K562 (cell line): Measurements from ENCODE around the gene ABCG1. TPM values are rescaled to one million over a fixed set of nuclear protein-coding genes. Genes with fewer than 3 reads are reported as not detected.

Source experiments
- ATAC-seq: fragments of 200-7000 bp; cut with Tn5 transposase; 3 replicates; pipeline ENCODE4 v1.9.1; 2020; ENCODE audit warnings: moderate library complexity
- BruUV-seq: library from RNA; stranded (reverse); fragments of 400-500 nt; replicated peaks from 2 replicates; lab custom pipeline; 2021; lab: Mats Ljungman, UMichigan
- CTCF ChIA-PET: fragments of 300-600 bp; formaldehyde crosslinking; extraction: SDS; loops from one replicate; lab custom pipeline; 2021; ENCODE audit warnings: low intra/inter-chr PET ratio; lab: Yijun Ruan, JAX
- POLR2A ChIA-PET: fragments of 300-600, 350-650 bp; sonication (Branson Sonifier 250); formaldehyde crosslinking; extraction: SDS; loops from one replicate; lab custom pipeline; 2021; ENCODE audit warnings: antibody characterized with exemption, inconsistent platforms; lab: Yijun Ruan, JAX
- DNase-seq, 4 experiments: peaks; one replicate each; pipeline versions ENCODE4 v3.0.0 to v3.0.0-alpha.2; 2011 to 2018; ENCODE audit warnings: low spot score in 3 of 4, mixed read lengths in 3 of 4; ENCODE audit errors: extremely low read depth in 1 of 4
- FAIRE-seq: peaks from 2 replicates; lab custom pipeline; 2011; peaks lifted over from hg19 to GRCh38; lab: Jason Lieb, UNC
- H2AFZ ChIP-seq: 2 replicates; pipeline ENCODE4 v1.6.0; 2011; ENCODE audit warnings: low read depth, low read length, control low read depth, inconsistent platforms
- H3K27ac ChIP-seq: fragments of 200-600 bp; 3 replicates; pipeline ENCODE4 v1.8.0; 2011; ENCODE audit warnings: low read depth, mild to moderate bottlenecking, control low read depth, inconsistent platforms, low read length, moderate library complexity, mixed read lengths; ENCODE audit errors: extremely low read depth
- H3K27me3 ChIP-seq, 2 experiments: fragments of 300-600 bp in 1 of 2; 2 replicates in 1 of 2; 3 replicates in 1 of 2; pipeline versions ENCODE4 v1.6.0 to v1.8.0; 2011; ENCODE audit warnings: inconsistent platforms in 2 of 2, low read length in 2 of 2, mild to moderate bottlenecking in 1 of 2, mixed read lengths in 1 of 2, moderate library complexity in 1 of 2; ENCODE audit not compliant: control insufficient read depth in 2 of 2, insufficient read depth in 2 of 2
- H3K36me3 ChIP-seq: fragments of 300-600 bp; 3 replicates; pipeline ENCODE4 v1.8.0; 2011; ENCODE audit warnings: mild to moderate bottlenecking, low read length, inconsistent platforms; ENCODE audit not compliant: control insufficient read depth, insufficient read depth
- H3K4me1 ChIP-seq, 2 experiments: fragments of 200-600 bp in 1 of 2; replicated peaks in 1 of 2; 2 replicates in 1 of 2; 3 replicates in 1 of 2; pipeline versions ENCODE4 v1.5.1 to v1.8.0; 2011; ENCODE audit warnings: inconsistent platforms in 2 of 2, low read length in 2 of 2, mild to moderate bottlenecking in 1 of 2, mixed read lengths in 1 of 2, moderate library complexity in 1 of 2; ENCODE audit not compliant: control insufficient read depth in 2 of 2, insufficient read depth in 2 of 2
- H3K4me2 ChIP-seq: 2 replicates; pipeline ENCODE4 v1.6.1; 2011; ENCODE audit warnings: low read length, control low read depth, inconsistent platforms, mixed read lengths; ENCODE audit not compliant: insufficient read depth
- H3K4me3 ChIP-seq: fragments of 200-600 bp; sonication (generic), shearing (Covaris generic); 2 replicates; pipeline ENCODE4 v1.5.1; 2016; ENCODE audit warnings: control low read depth, inconsistent platforms
- H3K79me2 ChIP-seq: fragments of 200-600 bp; 3 replicates; pipeline ENCODE4 v1.8.0; 2011; ENCODE audit warnings: low read length, inconsistent platforms; ENCODE audit not compliant: control insufficient read depth, insufficient read depth
- H3K9ac ChIP-seq, 2 experiments: 2 replicates each; pipeline versions ENCODE4 v1.6.0 to v1.6.1; 2011; ENCODE audit warnings: low read depth in 2 of 2, low read length in 2 of 2, control low read depth in 1 of 2, inconsistent platforms in 1 of 2, mild to moderate bottlenecking in 1 of 2, mixed read lengths in 1 of 2; ENCODE audit not compliant: insufficient read depth in 1 of 2
- H3K9me1 ChIP-seq: one replicate; pipeline ENCODE4 v1.6.0; 2011; ENCODE audit warnings: inconsistent platforms, mild to moderate bottlenecking, low read length, moderate library complexity; ENCODE audit not compliant: control insufficient read depth, insufficient read depth
- H3K9me3 ChIP-seq: replicated peaks from 2 replicates; pipeline ENCODE4 v1.5.1; 2011; ENCODE audit warnings: low read depth, low read length, inconsistent platforms; ENCODE audit not compliant: control insufficient read depth, insufficient read depth
- H4K20me1 ChIP-seq: replicated peaks from 2 replicates; pipeline ENCODE4 v1.6.1; 2011; ENCODE audit warnings: low read length, inconsistent platforms, mixed read lengths; ENCODE audit not compliant: control insufficient read depth, insufficient read depth
- IRF2 ChIP-seq: sonication (generic); formaldehyde crosslinking; IDR thresholded peaks from 2 replicates; pipeline ENCODE4 v1.8.1; 2022; ENCODE audit warnings: mild to moderate bottlenecking, missing genetic modification reagents
- MEF2A ChIP-seq: IDR thresholded peaks from 2 replicates; pipeline ENCODE4 v1.6.1; 2011; ENCODE audit warnings: low read depth, mild to moderate bottlenecking, low read length, moderate library complexity; ENCODE audit not compliant: control insufficient read depth
- RAD21 ChIP-seq, 2 experiments: fragments of 250-450 bp in 1 of 2; fragments of 450-650 bp in 1 of 2; sonication (Bioruptor Pico) in 1 of 2; formaldehyde crosslinking in 1 of 2; IDR thresholded peaks in 1 of 2; conservative IDR thresholded peaks in 1 of 2; 2 replicates each; pipeline versions ENCODE4 v1.4.0 to v1.8.0; 2020 to 2022; ENCODE audit warnings: mild to moderate bottlenecking in 2 of 2, moderate library complexity in 1 of 2
- SMAD3 ChIP-seq: fragments of 450-650 bp; formaldehyde crosslinking; conservative IDR thresholded peaks from 2 replicates; pipeline ENCODE4 v1.4.0; 2020; ENCODE audit warnings: mild to moderate bottlenecking
- ZBED1 ChIP-seq: IDR thresholded peaks from 2 replicates; pipeline ENCODE4 v1.6.1; 2014
- ZFX ChIP-seq: sonication (generic); formaldehyde crosslinking; IDR thresholded peaks from 2 replicates; pipeline ENCODE4 v1.8.0; 2022; ENCODE audit warnings: mild to moderate bottlenecking, missing genetic modification reagents, moderate library complexity
- WGBS: fragments of 100-300 bp; shearing (Covaris generic); methylation state at CpG from one replicate; pipeline ENCODE4 v1.1.6; 2016; ENCODE audit warnings: low coverage, mixed read lengths; ENCODE audit not compliant: insufficient coverage; ENCODE audit errors: missing lambda C conversion rate; 5-methylcytosine and 5-hydroxymethylcytosine counted together
- in situ Hi-C: fragments of 300-500 bp; cut with MboI; formaldehyde crosslinking; loops from 4 replicates; pipeline ENCODE4 v1.15.0; 2018; ENCODE audit warnings: inconsistent platforms, mixed read lengths
- intact Hi-C: fragments of 100-400 bp; cut with micrococcal nuclease; formaldehyde crosslinking; loops from 2 replicates; pipeline ENCODE4 v1.14.2; 2022
- polyA plus RNA-seq, 8 experiments: library from polyadenylated mRNA; depleted of rRNA in 4 of 8; stranded (reverse) in 5 of 8; unstranded in 3 of 8; fragments of >200 nt; fragmentation: Nextera tagmentation in 2 of 8; fragmentation: Illumina TruSeq in 1 of 8; extraction: Ambion mirVana in 2 of 8; extraction: Trizol in 1 of 8; gene quantifications; 2 replicates each; pipeline versions ENCODE4 v1.2.1 to v1.2.3, GENCODE V29; 2011 to 2014; ENCODE audit warnings: inconsistent platforms in 1 of 8, missing spikeins in 1 of 8
- total RNA-seq, 7 experiments: library from RNA; depleted of rRNA in 6 of 7; stranded (reverse); fragments of >200 nt in 6 of 7; fragmentation: Illumina TruSeq in 2 of 7; extraction: Trizol in 2 of 7; gene quantifications; 2 replicates each; pipeline versions ENCODE4 v1.2.1 to v1.2.3, GENCODE V29; 2011 to 2021; ENCODE audit warnings: low replicate concordance in 1 of 7
- TF ChIP-seq, protein P1 (sequence below): sonication (generic); formaldehyde crosslinking; IDR thresholded peaks from 2 replicates; pipeline ENCODE4 v1.8.0; 2022; ENCODE audit warnings: mild to moderate bottlenecking, missing genetic modification reagents
- TF ChIP-seq, protein P2 (sequence below): IDR thresholded peaks from 2 replicates; pipeline ENCODE4 v1.6.1; 2016; ENCODE audit warnings: missing genetic modification characterization, missing compliant biosample characterization
- TF ChIP-seq, protein P3 (sequence below): sonication (generic); formaldehyde crosslinking; IDR thresholded peaks from 2 replicates; pipeline ENCODE4 v1.5.0; 2020; ENCODE audit warnings: missing genetic modification reagents
- TF ChIP-seq, protein P4 (sequence below): sonication (generic); formaldehyde crosslinking; IDR thresholded peaks from 2 replicates; pipeline ENCODE4 v1.8.0; 2023; ENCODE audit warnings: mild to moderate bottlenecking, missing genetic modification reagents
- TF ChIP-seq, protein P5 (sequence below): fragments of 450-650 bp; IDR thresholded peaks from 2 replicates; pipeline ENCODE4 v1.6.1; 2017; ENCODE audit warnings: antibody characterized with exemption
- TF ChIP-seq, protein P6 (sequence below): sonication (generic); formaldehyde crosslinking; IDR thresholded peaks from 2 replicates; pipeline ENCODE4 v1.9.0; 2022; ENCODE audit warnings: mild to moderate bottlenecking, missing genetic modification reagents

Gene ABCG1
- total and polyA plus RNA-seq, 9 of the 15 experiments (the other 6 are each of a cell fraction or from before 2014, with no cell fraction given), result 0.04 to 0.09 TPM; not detected in 7

DNA sequence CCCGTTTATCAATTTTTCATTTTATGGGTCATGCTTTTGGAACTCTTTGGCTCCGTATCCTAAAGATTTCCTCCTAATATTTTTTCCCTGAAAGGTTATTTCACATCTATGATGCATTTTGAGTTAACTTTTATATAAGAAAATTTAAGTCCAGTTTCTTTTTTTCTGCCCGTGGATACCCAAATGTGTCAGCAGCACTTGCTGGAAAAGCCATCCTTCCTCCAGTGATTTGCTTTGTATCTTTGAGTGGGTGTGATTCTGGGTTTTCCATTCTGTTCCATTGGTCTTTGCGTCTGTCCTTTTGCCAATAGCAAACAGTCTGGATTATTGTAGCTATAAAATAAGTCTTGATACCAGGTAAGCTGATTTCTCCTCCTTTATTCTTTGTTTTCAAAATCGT, 15.6 kb upstream of the ABCG1 start (continued):
- TF ChIP-seq, protein P1, sequence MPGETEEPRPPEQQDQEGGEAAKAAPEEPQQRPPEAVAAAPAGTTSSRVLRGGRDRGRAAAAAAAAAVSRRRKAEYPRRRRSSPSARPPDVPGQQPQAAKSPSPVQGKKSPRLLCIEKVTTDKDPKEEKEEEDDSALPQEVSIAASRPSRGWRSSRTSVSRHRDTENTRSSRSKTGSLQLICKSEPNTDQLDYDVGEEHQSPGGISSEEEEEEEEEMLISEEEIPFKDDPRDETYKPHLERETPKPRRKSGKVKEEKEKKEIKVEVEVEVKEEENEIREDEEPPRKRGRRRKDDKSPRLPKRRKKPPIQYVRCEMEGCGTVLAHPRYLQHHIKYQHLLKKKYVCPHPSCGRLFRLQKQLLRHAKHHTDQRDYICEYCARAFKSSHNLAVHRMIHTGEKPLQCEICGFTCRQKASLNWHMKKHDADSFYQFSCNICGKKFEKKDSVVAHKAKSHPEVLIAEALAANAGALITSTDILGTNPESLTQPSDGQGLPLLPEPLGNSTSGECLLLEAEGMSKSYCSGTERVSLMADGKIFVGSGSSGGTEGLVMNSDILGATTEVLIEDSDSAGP (CRISPR knock-in tag), result no peak

DNA sequence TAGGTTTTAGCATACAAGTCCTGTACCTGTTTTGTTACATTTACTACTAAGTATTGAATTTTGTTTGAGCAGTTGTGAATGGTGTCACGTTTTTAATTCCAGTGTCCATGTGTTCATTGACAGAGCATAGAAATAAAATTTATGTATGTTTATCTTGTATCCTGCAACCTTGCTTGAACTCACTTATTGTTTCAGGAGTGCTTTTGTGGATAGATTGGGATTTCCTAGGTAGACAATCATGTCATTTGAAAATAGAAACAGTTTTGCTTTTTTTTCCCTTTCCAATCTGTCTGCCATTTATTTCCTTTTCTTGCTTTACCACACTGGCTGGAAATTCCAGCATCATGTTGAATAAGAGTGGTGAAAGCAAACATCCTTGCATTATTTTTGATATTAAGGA, 15.0 kb upstream of the ABCG1 start:
- in situ Hi-C loops (no loop called here), intact Hi-C loops (no loop called here)
- Histone ChIP-seq H3K79me2 (no peaks in the 10 kb centered on the region), H3K27ac (no peak overlapping the region), H3K4me3 (no peak overlapping the region), H3K9ac (no peak overlapping the region), H3K4me2 (no peak overlapping the region), H3K9me1 (no peaks in the 10 kb centered on the region), H3K36me3 (no peaks in the 10 kb centered on the region), H3K27me3 (peaks cover 0 to 24% of the 10 kb centered on the region in 2 experiments; a peak in 2 of 5 replicates), H3K4me1 (peaks cover 0 to 3% of the 10 kb centered on the region in 2 experiments; a peak in 1 of 5 replicates), H3K9me3 (no peaks in the 10 kb centered on the region), H4K20me1 (no peaks in the 10 kb centered on the region), H2AFZ (no peak overlapping the region)
- ChIA-PET POLR2A (no interaction called here), CTCF (no interaction called here)
- 0% methylated on average over 1 of the region's 1 CpG for WGBS
- ATAC-seq, result no peak
- DNase-seq, result no peak
- no peak for FAIRE-seq
- TF ChIP-seq, protein P2, sequence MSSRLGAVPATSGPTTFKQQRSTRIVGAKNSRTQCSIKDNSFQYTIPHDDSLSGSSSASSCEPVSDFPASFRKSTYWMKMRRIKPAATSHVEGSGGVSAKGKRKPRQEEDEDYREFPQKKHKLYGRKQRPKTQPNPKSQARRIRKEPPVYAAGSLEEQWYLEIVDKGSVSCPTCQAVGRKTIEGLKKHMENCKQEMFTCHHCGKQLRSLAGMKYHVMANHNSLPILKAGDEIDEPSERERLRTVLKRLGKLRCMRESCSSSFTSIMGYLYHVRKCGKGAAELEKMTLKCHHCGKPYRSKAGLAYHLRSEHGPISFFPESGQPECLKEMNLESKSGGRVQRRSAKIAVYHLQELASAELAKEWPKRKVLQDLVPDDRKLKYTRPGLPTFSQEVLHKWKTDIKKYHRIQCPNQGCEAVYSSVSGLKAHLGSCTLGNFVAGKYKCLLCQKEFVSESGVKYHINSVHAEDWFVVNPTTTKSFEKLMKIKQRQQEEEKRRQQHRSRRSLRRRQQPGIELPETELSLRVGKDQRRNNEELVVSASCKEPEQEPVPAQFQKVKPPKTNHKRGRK (tag), result no peak
- TF ChIP-seq IRF2, result no peak
- TF ChIP-seq, protein P3, sequence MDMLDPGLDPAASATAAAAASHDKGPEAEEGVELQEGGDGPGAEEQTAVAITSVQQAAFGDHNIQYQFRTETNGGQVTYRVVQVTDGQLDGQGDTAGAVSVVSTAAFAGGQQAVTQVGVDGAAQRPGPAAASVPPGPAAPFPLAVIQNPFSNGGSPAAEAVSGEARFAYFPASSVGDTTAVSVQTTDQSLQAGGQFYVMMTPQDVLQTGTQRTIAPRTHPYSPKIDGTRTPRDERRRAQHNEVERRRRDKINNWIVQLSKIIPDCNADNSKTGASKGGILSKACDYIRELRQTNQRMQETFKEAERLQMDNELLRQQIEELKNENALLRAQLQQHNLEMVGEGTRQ (CRISPR knock-in tag), result no peak
- no peak for TF ChIP-seq RAD21 (CRISPR knock-in tag; conservative IDR thresholded peaks at IDR 0.05 in 1 of 2, IDR thresholded peaks at IDR 0.05 in 1 of 2)
- TF ChIP-seq, protein P4, sequence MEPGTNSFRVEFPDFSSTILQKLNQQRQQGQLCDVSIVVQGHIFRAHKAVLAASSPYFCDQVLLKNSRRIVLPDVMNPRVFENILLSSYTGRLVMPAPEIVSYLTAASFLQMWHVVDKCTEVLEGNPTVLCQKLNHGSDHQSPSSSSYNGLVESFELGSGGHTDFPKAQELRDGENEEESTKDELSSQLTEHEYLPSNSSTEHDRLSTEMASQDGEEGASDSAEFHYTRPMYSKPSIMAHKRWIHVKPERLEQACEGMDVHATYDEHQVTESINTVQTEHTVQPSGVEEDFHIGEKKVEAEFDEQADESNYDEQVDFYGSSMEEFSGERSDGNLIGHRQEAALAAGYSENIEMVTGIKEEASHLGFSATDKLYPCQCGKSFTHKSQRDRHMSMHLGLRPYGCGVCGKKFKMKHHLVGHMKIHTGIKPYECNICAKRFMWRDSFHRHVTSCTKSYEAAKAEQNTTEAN (CRISPR knock-in tag), result no peak
- no peak for TF ChIP-seq SMAD3 (CRISPR knock-in tag)
- TF ChIP-seq ZFX (CRISPR knock-in tag), result no peak
- TF ChIP-seq, protein P5, sequence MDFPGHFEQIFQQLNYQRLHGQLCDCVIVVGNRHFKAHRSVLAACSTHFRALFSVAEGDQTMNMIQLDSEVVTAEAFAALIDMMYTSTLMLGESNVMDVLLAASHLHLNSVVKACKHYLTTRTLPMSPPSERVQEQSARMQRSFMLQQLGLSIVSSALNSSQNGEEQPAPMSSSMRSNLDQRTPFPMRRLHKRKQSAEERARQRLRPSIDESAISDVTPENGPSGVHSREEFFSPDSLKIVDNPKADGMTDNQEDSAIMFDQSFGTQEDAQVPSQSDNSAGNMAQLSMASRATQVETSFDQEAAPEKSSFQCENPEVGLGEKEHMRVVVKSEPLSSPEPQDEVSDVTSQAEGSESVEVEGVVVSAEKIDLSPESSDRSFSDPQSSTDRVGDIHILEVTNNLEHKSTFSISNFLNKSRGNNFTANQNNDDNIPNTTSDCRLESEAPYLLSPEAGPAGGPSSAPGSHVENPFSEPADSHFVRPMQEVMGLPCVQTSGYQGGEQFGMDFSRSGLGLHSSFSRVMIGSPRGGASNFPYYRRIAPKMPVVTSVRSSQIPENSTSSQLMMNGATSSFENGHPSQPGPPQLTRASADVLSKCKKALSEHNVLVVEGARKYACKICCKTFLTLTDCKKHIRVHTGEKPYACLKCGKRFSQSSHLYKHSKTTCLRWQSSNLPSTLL, result no peak
- no peak for TF ChIP-seq MEF2A
- TF ChIP-seq, protein P6, sequence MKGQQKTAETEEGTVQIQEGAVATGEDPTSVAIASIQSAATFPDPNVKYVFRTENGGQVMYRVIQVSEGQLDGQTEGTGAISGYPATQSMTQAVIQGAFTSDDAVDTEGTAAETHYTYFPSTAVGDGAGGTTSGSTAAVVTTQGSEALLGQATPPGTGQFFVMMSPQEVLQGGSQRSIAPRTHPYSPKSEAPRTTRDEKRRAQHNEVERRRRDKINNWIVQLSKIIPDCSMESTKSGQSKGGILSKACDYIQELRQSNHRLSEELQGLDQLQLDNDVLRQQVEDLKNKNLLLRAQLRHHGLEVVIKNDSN, result no peak
- TF ChIP-seq ZBED1, result no peak
- no TSS peak for BruUV-seq
